Muscle of leg (tissue), 9 donors: ENCODE measurements around the gene PIPOX. TPM values are rescaled to one million over a fixed set of nuclear protein-coding genes. Genes with fewer than 3 reads are reported as not detected.

Source experiments
- polyA plus RNA-seq, 8 donors: library from polyadenylated mRNA; unstranded; fragments of 120-200 nt; gene quantifications; one replicate each; pipeline versions ENCODE4 v1.2.1 to v1.2.3, GENCODE V29; 2013; ENCODE audit warnings: inconsistent platforms in 1 of 8, low replicate concordance in 1 of 8; ENCODE audit not compliant: insufficient read length in 8 of 8, insufficient read depth in 1 of 8
- total RNA-seq: library from RNA; stranded (reverse); fragments of 120-200 nt; gene quantifications from one replicate; pipeline ENCODE4 v1.2.4, GENCODE V29; 2013

The PIPOX gene
- total and polyA plus RNA-seq, 9 donors = 0.79 to 5.8 (median 1.5) TPM

Other genes with a start within 250 kb of the PIPOX start
- gene FAM222B, start 200.4 kb upstream of the PIPOX start, total RNA-seq = 3.4 TPM
- gene FAM222B, start 200.4 kb upstream of the PIPOX start, polyA plus RNA-seq = 10 to 100 TPM; 10.1 to 14.3 (median 12.8) TPM
- gene ERAL1, start 188.1 kb upstream of the PIPOX start, total RNA-seq = 18.7 TPM
- 10 to 100 TPM; 36.3 to 49.4 (median 45.1) TPM for gene ERAL1, start 188.1 kb upstream of the PIPOX start, polyA plus RNA-seq
- gene FLOT2, start 145.4 kb upstream of the PIPOX start, total RNA-seq = 24.5 TPM
- gene FLOT2, start 145.4 kb upstream of the PIPOX start, polyA plus RNA-seq = 10 to 100 TPM; 68.2 to 77.3 (median 75.3) TPM
- gene DHRS13, start 140.1 kb upstream of the PIPOX start, total RNA-seq = 5.2 TPM
- gene DHRS13, start 140.1 kb upstream of the PIPOX start, polyA plus RNA-seq = 1 to 10 TPM; 2.9 to 5.9 (median 4.1) TPM
- 16.5 TPM for gene PHF12, start 91.6 kb upstream of the PIPOX start, total RNA-seq
- gene PHF12, start 91.6 kb upstream of the PIPOX start, polyA plus RNA-seq = 10 to 100 TPM; 22.6 to 37.1 (median 33.6) TPM
- gene SEZ6, start 37.1 kb upstream of the PIPOX start, total RNA-seq = 0.04 TPM
- under 1 TPM; 0.09 to 0.44 (median 0.30) TPM for gene SEZ6, start 37.1 kb upstream of the PIPOX start, polyA plus RNA-seq
- gene MYO18A, start 137.3 kb downstream of the PIPOX start, total RNA-seq = 157 TPM
- gene MYO18A, start 137.3 kb downstream of the PIPOX start, polyA plus RNA-seq = 100 to 1,000 TPM; 170 to 309 (median 209) TPM
- gene CRYBA1, start 203.7 kb downstream of the PIPOX start, total RNA-seq = not detected
- gene CRYBA1, start 203.7 kb downstream of the PIPOX start, polyA plus RNA-seq = not detected